ENCODE results near the gene TNFRSF12A. TPM values are rescaled to one million over a fixed set of nuclear protein-coding genes. Genes with fewer than 3 reads are reported as not detected.

The TNFRSF12A gene
- total RNA-seq, 2 experiments from 2014 or later = 5.5 to 5.9 TPM

DNA sequence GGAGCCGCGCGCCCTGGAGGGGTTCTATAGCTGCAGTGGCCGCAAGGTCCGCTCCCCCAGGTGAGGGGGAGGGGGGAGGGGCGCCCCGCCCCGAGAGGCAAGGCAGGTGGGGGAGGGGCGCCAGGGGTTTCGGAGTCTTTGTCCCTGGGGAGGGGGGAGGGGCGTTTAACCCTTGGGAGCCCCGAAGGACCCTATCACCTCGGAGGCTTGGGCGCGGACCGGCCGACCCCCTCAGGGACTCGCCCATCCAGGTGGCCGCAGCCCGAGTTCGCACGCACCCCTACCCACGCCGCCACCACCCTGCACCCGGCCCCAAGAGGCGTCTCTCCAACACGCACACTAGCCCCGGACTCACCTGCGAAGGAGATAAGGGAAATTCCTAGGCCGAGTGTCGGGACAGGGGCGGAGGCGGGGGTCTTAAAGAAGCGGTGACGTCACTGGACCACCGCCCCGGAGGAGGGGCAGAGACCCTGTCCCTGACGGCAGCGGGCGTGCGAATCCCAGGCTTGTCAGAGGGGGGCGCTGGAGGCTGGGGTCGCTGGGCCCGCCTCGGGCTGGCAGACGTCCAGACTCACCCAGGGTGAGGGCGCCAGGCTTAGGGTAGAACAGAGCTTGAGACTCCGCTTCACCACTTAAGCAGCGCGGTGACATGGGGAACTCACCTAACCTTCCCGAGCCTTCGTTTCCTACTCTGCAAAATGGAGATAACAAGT lies 2.2 kb upstream of the TNFRSF12A start, which contains the start of gene CLDN6:
CLDN6 (minus strand) TSS at position 390 of the 713 bp plus-strand sequence. CDS start 2,162 bp downstream, outside the sequence.
- H3K27ac Mint-ChIP-seq = no peak within 1 kb of the TSS
- H3K9me3 Mint-ChIP-seq (ENCODE audit: low read depth) = no peaks in the 10 kb centered on the region
- H3K4me3 Mint-ChIP-seq = no peak within 1 kb of the TSS
- no peak for DNase-seq
- peaks cover 27% of the 10 kb centered on the region for H3K4me1 Mint-ChIP-seq
- no peaks in the 10 kb centered on the region for H3K36me3 Mint-ChIP-seq
- CTCF ChIA-PET = interaction anchor here (6.3 to 17.9 kb wide), 2 partner anchors 12 kb away, joined by 83 to 370 read pairs; partner anchors contain the start of gene CLDN9
- ATAC-seq = no peak
- peaks cover 26% of the 10 kb centered on the region for H3K27me3 Mint-ChIP-seq

GRCh38 chr16:3019594-3020246 lies 448 bp upstream of the TNFRSF12A start:
- peaks cover 37% of the 10 kb centered on the region for H3K4me1 Mint-ChIP-seq

DNA sequence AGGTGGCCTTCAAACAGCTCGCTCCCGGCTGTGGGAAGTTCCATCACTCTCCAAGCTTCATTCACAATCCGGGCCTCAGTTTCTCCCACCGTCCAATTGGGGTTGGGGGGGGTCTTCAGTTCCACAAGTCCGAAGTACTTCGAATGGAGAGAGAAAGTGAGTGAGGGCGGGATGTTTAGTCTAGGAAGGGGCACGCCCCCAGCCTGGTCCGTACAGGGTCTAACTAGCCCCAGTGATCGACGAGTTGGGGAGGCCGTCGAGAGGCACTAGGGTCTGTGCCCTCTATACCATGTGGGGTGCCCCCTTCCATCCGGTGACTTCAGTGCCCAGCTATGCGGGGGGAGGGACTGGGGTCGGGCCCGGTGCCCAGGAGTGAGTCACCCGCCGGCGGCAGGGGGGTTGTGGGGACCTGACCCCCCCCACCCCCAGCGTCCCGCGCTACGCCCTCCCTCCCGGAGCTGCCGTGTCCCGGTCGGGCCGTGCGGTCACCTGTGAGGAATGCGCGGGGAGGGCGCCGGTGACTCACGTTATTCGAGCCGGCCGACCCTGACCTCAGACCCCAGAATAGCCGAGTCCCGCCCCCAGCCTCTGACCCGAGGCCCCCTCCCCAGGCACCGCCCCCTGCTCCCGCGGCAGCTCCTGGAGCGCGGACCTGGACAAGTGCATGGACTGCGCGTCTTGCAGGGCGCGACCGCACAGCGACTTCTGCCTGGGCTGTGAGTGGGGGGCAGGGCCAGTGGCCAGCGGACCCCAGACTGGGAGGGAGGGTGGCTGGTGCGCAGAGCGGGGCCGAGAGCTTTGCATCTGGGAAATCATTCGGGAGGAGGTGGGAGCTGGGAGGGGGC lies 658 bp downstream of the TNFRSF12A start:
- peak overlapping the region; percentile 76 for H3K27ac Mint-ChIP-seq

More at GRCh38 chr16:3019594-3020246, 448 bp upstream of the TNFRSF12A start:
- Mint-ChIP-seq H3K4me3 (peak overlapping the region; percentile 82), H3K36me3 (peaks cover 1% of the 10 kb centered on the region), H3K9me3 (ENCODE audit: low read depth) (no peaks in the 10 kb centered on the region), H3K27ac (peak overlapping the region; percentile 15), H3K27me3 (peaks cover 21% of the 10 kb centered on the region)
- ATAC-seq (no peak), DNase-seq (no peak)
- CTCF ChIA-PET = interaction anchor here (0.7 to 17.9 kb wide), 11 partner anchors 10 to 110 kb away, joined by 3 to 370 read pairs (median 5); partner anchors contain the start of genes CLDN9 and PKMYT1

DNA sequence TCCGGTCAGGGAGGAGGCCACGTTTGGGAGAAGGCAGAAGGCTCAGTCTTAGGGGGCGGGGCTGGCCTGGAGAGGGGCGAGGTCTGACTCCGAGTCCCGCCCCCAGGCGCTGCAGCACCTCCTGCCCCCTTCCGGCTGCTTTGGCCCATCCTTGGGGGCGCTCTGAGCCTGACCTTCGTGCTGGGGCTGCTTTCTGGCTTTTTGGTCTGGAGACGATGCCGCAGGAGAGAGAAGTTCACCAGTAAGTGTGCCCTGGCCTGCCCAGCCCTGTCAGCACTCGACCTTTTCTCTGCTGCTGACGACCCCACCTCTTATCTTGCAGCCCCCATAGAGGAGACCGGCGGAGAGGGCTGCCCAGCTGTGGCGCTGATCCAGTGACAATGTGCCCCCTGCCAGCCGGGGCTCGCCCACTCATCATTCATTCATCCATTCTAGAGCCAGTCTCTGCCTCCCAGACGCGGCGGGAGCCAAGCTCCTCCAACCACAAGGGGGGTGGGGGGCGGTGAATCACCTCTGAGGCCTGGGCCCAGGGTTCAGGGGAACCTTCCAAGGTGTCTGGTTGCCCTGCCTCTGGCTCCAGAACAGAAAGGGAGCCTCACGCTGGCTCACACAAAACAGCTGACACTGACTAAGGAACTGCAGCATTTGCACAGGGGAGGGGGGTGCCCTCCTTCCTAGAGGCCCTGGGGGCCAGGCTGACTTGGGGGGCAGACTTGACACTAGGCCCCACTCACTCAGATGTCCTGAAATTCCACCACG lies 1.5 kb downstream of the TNFRSF12A start:
- peak; percentile 31 for ATAC-seq
- CTCF ChIA-PET = interaction anchor here (1.0 to 17.9 kb wide), 8 partner anchors 8 to 128 kb away, joined by 3 to 370 read pairs (median 8); partner anchors contain the start of gene CLDN9
- Mint-ChIP-seq H3K4me3 (peak overlapping the region; percentile 82), H3K27ac (peak overlapping the region; percentile 75), H3K27me3 (peaks cover 16% of the 10 kb centered on the region), H3K4me1 (peaks cover 44% of the 10 kb centered on the region), H3K36me3 (peaks cover 6% of the 10 kb centered on the region), H3K9me3 (ENCODE audit: low read depth) (no peaks in the 10 kb centered on the region)
- peak; percentile 86 for DNase-seq

More for the DNA sequence above, 658 bp downstream of the TNFRSF12A start:
- H3K9me3 Mint-ChIP-seq (ENCODE audit: low read depth) = no peaks in the 10 kb centered on the region
- CTCF ChIA-PET = interaction anchor here (0.7 to 17.9 kb wide), 14 partner anchors 9 to 109 kb away, joined by 3 to 370 read pairs (median 5); partner anchors contain the start of genes CLDN9 and PKMYT1
- H3K36me3 Mint-ChIP-seq = peaks cover 1% of the 10 kb centered on the region
- H3K4me3 Mint-ChIP-seq = peak overlapping the region; percentile 82
- H3K4me1 Mint-ChIP-seq = peaks cover 42% of the 10 kb centered on the region
- ATAC-seq (peak; percentile 7), DNase-seq (peak; percentile 66)
- H3K27me3 Mint-ChIP-seq = peaks cover 18% of the 10 kb centered on the region

DNA sequence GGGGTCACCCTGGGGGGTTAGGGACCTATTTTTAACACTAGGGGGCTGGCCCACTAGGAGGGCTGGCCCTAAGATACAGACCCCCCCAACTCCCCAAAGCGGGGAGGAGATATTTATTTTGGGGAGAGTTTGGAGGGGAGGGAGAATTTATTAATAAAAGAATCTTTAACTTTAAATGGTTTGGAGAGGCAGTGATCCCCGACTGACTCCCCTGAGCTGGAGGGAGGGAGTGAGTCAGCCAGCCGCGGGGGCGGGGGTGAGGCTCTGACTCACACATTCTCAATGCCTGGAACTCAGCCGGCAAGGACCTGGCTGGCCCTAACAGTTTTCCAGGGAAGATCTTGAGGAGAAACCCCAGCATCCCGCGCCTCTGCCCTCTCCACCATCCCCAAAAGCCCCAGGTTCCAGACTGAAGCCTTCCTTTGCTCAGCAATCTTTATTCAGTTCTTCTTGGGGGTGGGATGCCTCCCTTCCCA lies 2.1 kb downstream of the TNFRSF12A start:
- Mint-ChIP-seq H3K4me1 (peaks cover 44% of the 10 kb centered on the region), H3K27me3 (peaks cover 12% of the 10 kb centered on the region), H3K9me3 (ENCODE audit: low read depth) (no peaks in the 10 kb centered on the region), H3K4me3 (peak overlapping the region; percentile 82), H3K27ac (peak overlapping the region; percentile 92), H3K36me3 (peaks cover 12% of the 10 kb centered on the region)
- peak; percentile 90 for DNase-seq
- ATAC-seq = peak; percentile 35
- CTCF ChIA-PET = interaction anchor here (0.6 to 17.9 kb wide), 10 partner anchors 8 to 138 kb away, joined by 3 to 370 read pairs (median 7); partner anchors contain the start of genes CLDN9, MMP25 and ZNF213

DNA sequence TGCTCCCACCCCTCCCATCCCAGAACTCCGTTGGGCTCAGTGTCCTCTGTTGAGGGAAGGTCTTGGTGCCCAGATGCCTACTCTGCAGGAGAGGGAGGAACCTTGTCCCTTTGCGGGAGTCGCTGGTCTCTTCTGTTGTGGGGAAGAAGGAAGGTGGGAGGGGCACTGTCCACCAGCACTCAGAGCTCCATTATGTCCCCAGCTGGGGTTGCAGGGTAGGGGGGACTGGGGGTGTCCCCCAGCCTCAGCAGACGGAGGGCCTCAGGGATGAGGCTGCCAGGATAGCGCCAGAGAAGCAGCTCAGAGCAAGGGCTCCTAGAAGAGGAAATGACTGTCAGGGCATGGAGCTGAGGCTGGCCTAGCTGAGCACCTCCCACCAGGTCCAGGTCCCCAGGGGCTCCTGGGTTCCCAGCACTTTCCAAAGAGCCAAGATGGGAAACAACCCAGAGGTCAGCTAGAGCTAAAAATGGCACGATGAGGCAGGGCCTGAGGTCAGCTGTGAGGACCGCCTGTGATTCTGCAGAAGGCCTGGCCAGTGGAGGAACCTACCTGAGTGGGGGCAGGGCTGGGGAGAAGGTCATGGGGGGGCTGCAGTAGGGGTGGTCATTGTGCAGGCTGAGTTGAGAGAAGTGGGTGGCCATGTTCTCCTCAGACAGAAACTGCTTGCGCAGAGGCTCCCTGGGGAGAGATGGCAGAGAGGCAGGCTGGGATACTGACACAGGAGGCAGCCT lies 2.7 kb downstream of the TNFRSF12A start:
- Mint-ChIP-seq H3K27me3 (peaks cover 12% of the 10 kb centered on the region), H3K4me3 (peak overlapping the region; percentile 75), H3K36me3 (peaks cover 12% of the 10 kb centered on the region), H3K4me1 (peaks cover 47% of the 10 kb centered on the region), H3K9me3 (ENCODE audit: low read depth) (no peaks in the 10 kb centered on the region), H3K27ac (peak overlapping the region; percentile 92)
- CTCF ChIA-PET = interaction anchor here (0.6 to 17.9 kb wide), 12 partner anchors 7 to 138 kb away, joined by 3 to 370 read pairs (median 4); partner anchors contain the start of genes CLDN9, MMP25, PKMYT1 and ZNF213
- DNase-seq = peak; percentile 53
- no peak for ATAC-seq

DNA sequence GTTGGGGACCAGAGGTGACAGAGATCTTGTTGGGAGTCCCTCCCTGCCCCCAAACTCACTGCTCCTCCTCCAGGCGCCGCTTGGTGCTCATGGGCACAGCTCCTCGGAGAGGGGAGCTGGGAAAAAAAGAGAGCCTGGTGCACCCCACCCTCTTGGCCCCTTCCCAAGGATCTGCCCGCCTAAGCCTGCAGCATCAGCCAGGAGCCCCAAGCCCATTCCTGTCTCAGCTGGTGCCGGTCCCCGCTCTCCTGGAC lies 3.2 kb downstream of the TNFRSF12A start:
- ATAC-seq = no peak
- Mint-ChIP-seq H3K4me3 (peak overlapping the region; percentile 75), H3K27me3 (peaks cover 10% of the 10 kb centered on the region), H3K9me3 (ENCODE audit: low read depth) (no peaks in the 10 kb centered on the region), H3K36me3 (peaks cover 12% of the 10 kb centered on the region), H3K4me1 (peaks cover 50% of the 10 kb centered on the region), H3K27ac (peak overlapping the region; percentile 92)
- DNase-seq = no peak
- CTCF ChIA-PET = interaction anchor here (0.7 to 17.9 kb wide), 8 partner anchors 6 to 111 kb away, joined by 3 to 370 read pairs (median 18); partner anchors contain the start of genes CLDN9, MMP25, PKMYT1 and ZNF213

- peaks cover 12% of the 10 kb centered on the region for H3K36me3 Mint-ChIP-seq
- DNase-seq (peak; percentile 98), ATAC-seq (peak; percentile 80)
- CTCF ChIA-PET = interaction anchor here (1.0 to 17.9 kb wide), 6 partner anchors 6 to 105 kb away, joined by 3 to 370 read pairs (median 134); partner anchors contain the start of genes CLDN9 and MMP25
- peak within 1 kb of the TSS; percentile 75 for H3K4me3 Mint-ChIP-seq
- H3K27ac Mint-ChIP-seq = peak within 1 kb of the TSS; percentile 92
- no peaks in the 10 kb centered on the region for H3K9me3 Mint-ChIP-seq (ENCODE audit: low read depth)
- H3K27me3 Mint-ChIP-seq = peaks cover 7% of the 10 kb centered on the region
- H3K4me1 Mint-ChIP-seq = peaks cover 53% of the 10 kb centered on the region
These were observed 3.7 kb downstream of the TNFRSF12A start, which contains the start of the genes HCFC1R1 and THOC6 for GRCh38 chr16:3023669-3024478. HCFC1R1 (minus strand) TSS chr16:3023942; CDS start chr16:3023941, 1 bp downstream. THOC6 (plus strand) TSS chr16:3024035; CDS start chr16:3024327, 292 bp downstream.

DNA sequence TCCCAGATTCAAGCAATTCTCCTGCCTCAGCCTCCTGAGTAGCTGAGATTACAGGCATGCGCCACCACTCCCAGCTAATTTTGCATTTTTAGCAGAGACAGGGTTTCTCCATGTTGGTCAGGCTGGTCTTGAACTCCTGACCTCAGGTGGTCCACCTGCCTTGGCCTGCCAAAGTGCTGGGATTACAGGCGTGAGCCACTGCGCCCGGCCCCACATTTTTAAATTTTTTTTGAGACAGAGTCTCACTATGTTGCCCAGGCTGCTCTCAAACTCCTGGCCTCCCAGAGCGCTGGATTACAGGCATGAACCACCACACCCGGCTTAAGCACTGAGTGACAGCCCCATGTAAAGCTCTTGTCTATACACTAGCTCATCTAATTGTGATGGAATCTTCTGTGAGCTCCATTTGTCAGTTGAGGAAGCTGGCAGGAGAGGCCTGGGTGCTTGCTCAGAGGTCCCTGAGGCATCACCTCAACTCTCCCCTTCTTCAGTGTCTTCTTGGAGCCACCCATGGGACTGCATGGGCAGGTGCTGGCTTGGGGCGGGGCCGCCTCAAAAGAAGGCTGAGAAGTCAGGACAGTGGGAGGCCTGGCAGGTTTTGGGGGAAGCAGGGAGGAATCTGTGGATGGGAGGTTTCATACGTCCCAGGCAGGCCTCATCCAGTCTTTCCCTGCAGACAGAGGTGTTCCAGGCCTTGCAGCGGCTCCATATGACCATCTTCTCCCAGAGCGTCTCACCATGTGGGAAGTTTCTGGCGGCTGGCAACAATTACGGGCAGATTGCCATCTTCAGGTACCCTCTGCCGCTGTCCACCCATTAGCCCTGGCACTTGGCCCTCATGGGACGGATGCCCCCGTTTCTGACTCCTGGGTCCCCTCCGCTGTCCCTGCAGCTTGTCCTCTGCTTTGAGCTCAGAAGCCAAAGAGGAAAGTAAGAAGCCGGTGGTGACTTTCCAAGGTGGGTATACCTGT lies 5.1 kb downstream of the TNFRSF12A start:
- Mint-ChIP-seq H3K4me3 (no peak overlapping the region), H3K9me3 (ENCODE audit: low read depth) (no peaks in the 10 kb centered on the region), H3K27me3 (peaks cover 16% of the 10 kb centered on the region), H3K27ac (no peak overlapping the region), H3K36me3 (peaks cover 12% of the 10 kb centered on the region), H3K4me1 (peaks cover 61% of the 10 kb centered on the region)
- CTCF ChIA-PET = interaction anchor here (0.6 to 17.9 kb wide), 6 partner anchors 9 to 133 kb away, joined by 3 to 370 read pairs (median 106); partner anchors contain the start of genes CLDN9 and MMP25
- DNase-seq (no peak), ATAC-seq (no peak)

DNA sequence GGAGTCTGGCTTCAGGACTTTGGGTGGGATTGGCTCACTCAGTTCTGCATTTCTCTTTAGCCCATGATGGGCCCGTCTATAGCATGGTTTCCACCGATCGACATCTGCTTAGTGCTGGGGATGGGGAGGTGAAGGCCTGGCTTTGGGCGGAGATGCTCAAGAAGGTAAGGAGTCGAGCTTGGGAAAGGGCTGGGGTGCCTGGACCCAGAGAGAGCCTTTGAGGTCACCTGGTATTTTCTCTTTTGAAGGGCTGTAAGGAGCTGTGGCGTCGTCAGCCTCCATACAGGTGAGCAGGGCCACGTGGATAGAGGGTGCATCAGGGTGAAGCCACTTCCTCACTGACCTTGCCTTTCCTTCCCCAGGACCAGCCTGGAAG lies 5.8 kb downstream of the TNFRSF12A start:
- no peaks in the 10 kb centered on the region for H3K9me3 Mint-ChIP-seq (ENCODE audit: low read depth)
- peaks cover 20% of the 10 kb centered on the region for H3K27me3 Mint-ChIP-seq
- CTCF ChIA-PET = interaction anchor here (1.2 to 17.9 kb wide), 4 partner anchors 19 to 103 kb away, joined by 3 to 370 read pairs (median 264); partner anchors contain the start of genes CLDN9, MMP25 and PAQR4
- no peak for ATAC-seq
- DNase-seq = no peak
- no peak overlapping the region for H3K27ac Mint-ChIP-seq
- H3K4me3 Mint-ChIP-seq = no peak overlapping the region
- H3K4me1 Mint-ChIP-seq = peaks cover 58% of the 10 kb centered on the region
- peaks cover 12% of the 10 kb centered on the region for H3K36me3 Mint-ChIP-seq
